Smooth muscle cell of bladder (primary cell): ENCODE measurements around the gene PHKB. TPM values are rescaled to one million over a fixed set of nuclear protein-coding genes. Genes with fewer than 3 reads are reported as not detected.

Experiments used
- total RNA-seq: library from RNA; depleted of rRNA; stranded (reverse); fragments of >200 nt; gene quantifications from 2 replicates; pipeline ENCODE4 v1.2.3, GENCODE V29; 2014

PHKB gene
- 53.5 and 54.3 TPM in 2 replicates for total RNA-seq

GRCh38 chr16:47460711-47461597 lies at the start of gene PHKB, which contains the start of gene ITFG1:
PHKB (plus strand) TSS chr16:47461331; CDS start chr16:47461351, 20 bp downstream.
ITFG1 (minus strand) TSS chr16:47461063; CDS start chr16:47461045, 18 bp downstream.

Other genes with a start within 250 kb of the PHKB start
- gene ITFG1, start 268 bp upstream of the PHKB start, total RNA-seq: 86.8 and 92.1 TPM in 2 replicates